H9 (cell line): ENCODE results near the gene ACADSB. TPM values are rescaled to one million over a fixed set of nuclear protein-coding genes. Genes with fewer than 3 reads are reported as not detected.

Experiments
- DNase-seq: peaks from one replicate; pipeline ENCODE4 v3.0.0-alpha.2; 2017
- H2AFZ ChIP-seq: one replicate; pipeline ENCODE4 v1.6.1; 2013; ENCODE audit warnings: mild to moderate bottlenecking, low read length, control low read depth, moderate library complexity
- H2AK5ac ChIP-seq: 2 replicates; pipeline ENCODE4 v1.6.1; 2013; ENCODE audit warnings: low read length, control low read depth, mixed read lengths; ENCODE audit not compliant: insufficient read length
- H2BK120ac ChIP-seq: one replicate; pipeline ENCODE4 v1.6.1; 2013; ENCODE audit warnings: low read depth, mild to moderate bottlenecking, low read length, control low read depth, inconsistent platforms; ENCODE audit not compliant: poor library complexity, severe bottlenecking
- H2BK12ac ChIP-seq: 2 replicates; pipeline ENCODE4 v1.6.1; 2013; ENCODE audit warnings: low read length, control low read depth, mixed read lengths, low read depth; ENCODE audit not compliant: insufficient read length
- H2BK15ac ChIP-seq: 2 replicates; pipeline ENCODE4 v1.6.1; 2013; ENCODE audit warnings: low read depth, low read length, control low read depth
- H2BK20ac ChIP-seq: one replicate; pipeline ENCODE4 v1.6.1; 2013; ENCODE audit warnings: low read depth, mild to moderate bottlenecking, low read length, control low read depth, inconsistent platforms; ENCODE audit not compliant: poor library complexity, severe bottlenecking
- H2BK5ac ChIP-seq: 2 replicates; pipeline ENCODE4 v1.6.1; 2013; ENCODE audit warnings: low read length, control low read depth, mixed read lengths; ENCODE audit not compliant: insufficient read length
- H3K14ac ChIP-seq: 2 replicates; pipeline ENCODE4 v1.6.1; 2013; ENCODE audit warnings: low read length, control low read depth; ENCODE audit not compliant: insufficient read depth
- H3K18ac ChIP-seq: 2 replicates; pipeline ENCODE4 v1.6.1; 2013; ENCODE audit warnings: low read depth, mild to moderate bottlenecking, mixed read lengths, low read length, control low read depth; ENCODE audit not compliant: insufficient read length
- H3K23ac ChIP-seq: 2 replicates; pipeline ENCODE4 v1.6.1; 2013; ENCODE audit warnings: low read length, control low read depth, mixed read lengths, low read depth; ENCODE audit not compliant: insufficient read length
- H3K23me2 ChIP-seq: 2 replicates; pipeline ENCODE4 v1.6.1; 2013; ENCODE audit warnings: low read depth, mild to moderate bottlenecking, mixed read lengths, low read length, control low read depth; ENCODE audit not compliant: insufficient read length, poor library complexity, severe bottlenecking
- H3K27ac ChIP-seq: 2 replicates; pipeline ENCODE4 v1.5.1; 2013; ENCODE audit warnings: low read length, control low read depth, mixed read lengths, low read depth; ENCODE audit not compliant: insufficient read length
- H3K27me3 ChIP-seq: 2 replicates; pipeline ENCODE4 v1.6.1; 2013; ENCODE audit warnings: low read length, control low read depth, inconsistent platforms; ENCODE audit not compliant: insufficient read depth
- H3K4ac ChIP-seq: 2 replicates; pipeline ENCODE4 v1.6.1; 2013; ENCODE audit warnings: low read depth, mild to moderate bottlenecking, control low read depth, inconsistent platforms, low read length, moderate library complexity
- H3K4me1 ChIP-seq: 2 replicates; pipeline ENCODE4 v1.6.1; 2013; ENCODE audit warnings: low read length, control low read depth, inconsistent platforms; ENCODE audit not compliant: insufficient read depth
- H3K4me2 ChIP-seq: 2 replicates; pipeline ENCODE4 v1.6.1; 2013; ENCODE audit warnings: low read length, control low read depth, mixed read lengths; ENCODE audit not compliant: insufficient read length, insufficient read depth
- H3K56ac ChIP-seq: 2 replicates; pipeline ENCODE4 v1.6.1; 2013; ENCODE audit warnings: low read depth, mild to moderate bottlenecking, mixed read lengths, low read length, control low read depth; ENCODE audit not compliant: insufficient read length
- H3K79me1 ChIP-seq: 2 replicates; pipeline ENCODE4 v1.6.1; 2013; ENCODE audit warnings: low read depth, mild to moderate bottlenecking, moderate library complexity, low read length, control low read depth, inconsistent platforms; ENCODE audit not compliant: insufficient read depth, poor library complexity, severe bottlenecking
- H3K79me2 ChIP-seq: 2 replicates; pipeline ENCODE4 v1.6.1; 2013; ENCODE audit warnings: low read length, control low read depth, inconsistent platforms; ENCODE audit not compliant: insufficient read depth
- H3K9ac ChIP-seq: 2 replicates; pipeline ENCODE4 v1.6.1; 2013; ENCODE audit warnings: low read length, control low read depth, mixed read lengths; ENCODE audit not compliant: insufficient read length; ENCODE audit errors: extremely low read depth
- H3K9me3 ChIP-seq: one replicate; pipeline ENCODE4 v1.6.1; 2013; ENCODE audit warnings: low read depth, low read length, inconsistent platforms; ENCODE audit not compliant: control insufficient read depth
- H3T11ph ChIP-seq: one replicate; pipeline ENCODE4 v1.6.1; 2013; ENCODE audit warnings: mild to moderate bottlenecking, low read length, control low read depth, inconsistent platforms
- H4K20me1 ChIP-seq: one replicate; pipeline ENCODE4 v1.6.1; 2013; ENCODE audit not compliant: control insufficient read depth, insufficient read length, insufficient read depth
- H4K5ac ChIP-seq: 2 replicates; pipeline ENCODE4 v1.6.1; 2013; ENCODE audit warnings: low read depth, mild to moderate bottlenecking, mixed read lengths, low read length, control low read depth; ENCODE audit not compliant: insufficient read length
- H4K8ac ChIP-seq: replicated peaks from 2 replicates; pipeline ENCODE4 v1.6.1; 2013; ENCODE audit warnings: low read length, control low read depth, mixed read lengths, low read depth; ENCODE audit not compliant: insufficient read length
- H4K91ac ChIP-seq: 2 replicates; pipeline ENCODE4 v1.6.1; 2013; ENCODE audit warnings: low read depth, mild to moderate bottlenecking, moderate library complexity, mixed read lengths, low read length, control low read depth; ENCODE audit not compliant: insufficient read length
- H3K27ac Mint-ChIP-seq, 3 experiments: 2 replicates in 2 of 3; 3 replicates in 1 of 3; pipeline ENCODE4 v1.8.0; 2020 to 2021; ENCODE audit warnings: mixed read lengths in 3 of 3, mild to moderate bottlenecking in 1 of 3, moderate library complexity in 1 of 3
- H3K27me3 Mint-ChIP-seq: 2 replicates; pipeline ENCODE4 v1.8.0; 2021; ENCODE audit warnings: low read depth, mild to moderate bottlenecking, moderate library complexity, mixed read lengths
- H3K36me3 Mint-ChIP-seq, 3 experiments: 2 replicates in 2 of 3; 3 replicates in 1 of 3; pipeline ENCODE4 v1.8.0; 2020 to 2021; ENCODE audit warnings: low read depth in 3 of 3, mixed read lengths in 3 of 3; ENCODE audit not compliant: insufficient read depth in 1 of 3
- H3K4me1 Mint-ChIP-seq, 2 experiments: 2 replicates each; pipeline ENCODE4 v1.8.0; 2020; ENCODE audit warnings: mixed read lengths in 2 of 2
- H3K4me3 Mint-ChIP-seq, 2 experiments: 2 replicates in 1 of 2; 3 replicates in 1 of 2; pipeline ENCODE4 v1.8.0; 2020 to 2021; ENCODE audit warnings: mild to moderate bottlenecking in 2 of 2, mixed read lengths in 2 of 2, moderate library complexity in 1 of 2
- H3K9me3 Mint-ChIP-seq, 2 experiments: 2 replicates in 1 of 2; 3 replicates in 1 of 2; pipeline ENCODE4 v1.8.0; 2020; ENCODE audit warnings: mild to moderate bottlenecking in 2 of 2, mixed read lengths in 2 of 2, moderate library complexity in 1 of 2
- WGBS: extraction: QIAGEN DNeasy Blood & Tissue Kit; methylation state at CpG from one replicate; pipeline ENCODE4 v1.1.7; 2013; ENCODE audit warnings: missing lambda C conversion rate, low lambda C conversion rate, mixed read lengths; ENCODE audit not compliant: insufficient read length; ENCODE audit errors: extremely low coverage; 5-methylcytosine and 5-hydroxymethylcytosine counted together
- total RNA-seq: library from RNA; stranded (reverse); gene quantifications from 2 replicates; pipeline ENCODE4 v1.2.1, GENCODE V29; 2021
- TF ChIP-seq, protein P1 (sequence below): fragments of 200-600 bp; sonication (generic); conservative IDR thresholded peaks from 3 replicates; pipeline ENCODE4 v1.8.0; 2021; ENCODE audit warnings: antibody characterized with exemption, mild to moderate bottlenecking

Gene ACADSB
- total RNA-seq, 1 experiment from 2014 or later: 35.1 TPM

GRCh38 chr10:123021517-123021916, 12.7 kb downstream of the ACADSB start:
- no peak overlapping the region for H3K56ac ChIP-seq
- H3K79me2 ChIP-seq: no peaks in the 10 kb centered on the region
- H3K79me1 ChIP-seq: no peaks in the 10 kb centered on the region
- no peak overlapping the region for H2BK12ac ChIP-seq
- Mint-ChIP-seq H3K27ac (no peak overlapping the region), H3K9me3 (peaks cover 4 to 11% of the 10 kb centered on the region in 2 experiments; a peak in 3 of 5 replicates), H3K4me3 (no peak overlapping the region), H3K36me3 (peaks cover under 1 to 9% (median 2%) of the 10 kb centered on the region in 3 experiments; a peak in 4 of 7 replicates), H3K4me1 (peaks cover 64 to 72% of the 10 kb centered on the region in 2 experiments), H3K27me3 (no peaks in the 10 kb centered on the region; the same call in 1 of the 2 replicates)
- H3K4me1 ChIP-seq: peaks cover 11% of the 10 kb centered on the region
- no peak overlapping the region for H2BK5ac ChIP-seq
- DNase-seq: no peak
- H3K27ac ChIP-seq: no peak overlapping the region
- no peak overlapping the region for H2BK15ac ChIP-seq
- no peak overlapping the region for H3T11ph ChIP-seq
- H3K27me3 ChIP-seq: no peaks in the 10 kb centered on the region; the same call in 1 of the 2 replicates
- no peaks in the 10 kb centered on the region for H3K23me2 ChIP-seq
- H2AK5ac ChIP-seq: no peak overlapping the region
- H3K9ac ChIP-seq: no peak overlapping the region
- H4K8ac ChIP-seq: no peak overlapping the region
- 100% methylated on average over 1 of the region's 3 CpGs for WGBS
- no peak overlapping the region for H3K4ac ChIP-seq
- H4K20me1 ChIP-seq: no peaks in the 10 kb centered on the region
- TF ChIP-seq, protein P1, sequence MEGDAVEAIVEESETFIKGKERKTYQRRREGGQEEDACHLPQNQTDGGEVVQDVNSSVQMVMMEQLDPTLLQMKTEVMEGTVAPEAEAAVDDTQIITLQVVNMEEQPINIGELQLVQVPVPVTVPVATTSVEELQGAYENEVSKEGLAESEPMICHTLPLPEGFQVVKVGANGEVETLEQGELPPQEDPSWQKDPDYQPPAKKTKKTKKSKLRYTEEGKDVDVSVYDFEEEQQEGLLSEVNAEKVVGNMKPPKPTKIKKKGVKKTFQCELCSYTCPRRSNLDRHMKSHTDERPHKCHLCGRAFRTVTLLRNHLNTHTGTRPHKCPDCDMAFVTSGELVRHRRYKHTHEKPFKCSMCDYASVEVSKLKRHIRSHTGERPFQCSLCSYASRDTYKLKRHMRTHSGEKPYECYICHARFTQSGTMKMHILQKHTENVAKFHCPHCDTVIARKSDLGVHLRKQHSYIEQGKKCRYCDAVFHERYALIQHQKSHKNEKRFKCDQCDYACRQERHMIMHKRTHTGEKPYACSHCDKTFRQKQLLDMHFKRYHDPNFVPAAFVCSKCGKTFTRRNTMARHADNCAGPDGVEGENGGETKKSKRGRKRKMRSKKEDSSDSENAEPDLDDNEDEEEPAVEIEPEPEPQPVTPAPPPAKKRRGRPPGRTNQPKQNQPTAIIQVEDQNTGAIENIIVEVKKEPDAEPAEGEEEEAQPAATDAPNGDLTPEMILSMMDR: peak; percentile 60
- no peak overlapping the region for H2AFZ ChIP-seq
- H2BK120ac ChIP-seq: no peak overlapping the region
- H3K4me2 ChIP-seq: no peak overlapping the region
- H2BK20ac ChIP-seq: no peak overlapping the region
- H3K9me3 ChIP-seq: no peaks in the 10 kb centered on the region
- H3K23ac ChIP-seq: no peak overlapping the region
- no peak overlapping the region for H4K91ac ChIP-seq
- H4K5ac ChIP-seq: no peak overlapping the region
- no peak overlapping the region for H3K18ac ChIP-seq
- no peak overlapping the region for H3K14ac ChIP-seq
